Choroid plexus epithelial cell (primary cell): ENCODE data around the gene LSM8.

Experiments used
- DNase-seq: peaks from one replicate; pipeline ENCODE4 v3.0.0-alpha.2; 2010; ENCODE audit warnings: low read depth
- H3K4me3 ChIP-seq: 2 replicates; pipeline ENCODE4 v1.5.1; 2011; ENCODE audit warnings: low read depth, mild to moderate bottlenecking, control low read depth, low read length, moderate library complexity
- CTCF ChIP-seq: conservative IDR thresholded peaks from 2 replicates; pipeline ENCODE4 v1.5.1; 2011; ENCODE audit warnings: low read depth, mild to moderate bottlenecking, control low read depth, inconsistent platforms, low read length, moderate library complexity

Gene LSM8

DNA sequence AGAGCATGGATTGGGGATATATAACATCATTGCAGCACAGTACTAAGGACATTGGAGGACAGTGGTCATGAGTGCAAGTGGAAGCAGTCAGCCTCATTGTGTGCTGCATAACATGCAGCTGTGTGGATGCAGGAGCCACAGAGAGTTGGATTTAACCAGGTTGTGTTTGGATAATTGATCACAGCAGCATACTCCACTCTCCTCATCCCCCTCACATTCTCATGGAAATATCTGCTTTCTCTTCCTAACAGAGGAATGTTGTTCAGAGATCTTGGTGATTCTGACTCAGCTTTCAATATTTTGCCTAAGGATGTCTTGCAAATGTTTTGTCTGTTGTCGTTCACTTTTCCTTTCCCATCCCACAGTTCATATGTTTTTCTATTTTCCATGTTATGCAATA is 31.8 kb upstream of the LSM8 start:
- no peak for TF ChIP-seq CTCF
- no peak overlapping the region for H3K4me3 ChIP-seq
- DNase-seq = peak; percentile 2

- no peak overlapping the region for H3K4me3 ChIP-seq
These were observed 31.3 kb upstream of the LSM8 start for GRCh38 chr7:118152654-118153053.

DNA sequence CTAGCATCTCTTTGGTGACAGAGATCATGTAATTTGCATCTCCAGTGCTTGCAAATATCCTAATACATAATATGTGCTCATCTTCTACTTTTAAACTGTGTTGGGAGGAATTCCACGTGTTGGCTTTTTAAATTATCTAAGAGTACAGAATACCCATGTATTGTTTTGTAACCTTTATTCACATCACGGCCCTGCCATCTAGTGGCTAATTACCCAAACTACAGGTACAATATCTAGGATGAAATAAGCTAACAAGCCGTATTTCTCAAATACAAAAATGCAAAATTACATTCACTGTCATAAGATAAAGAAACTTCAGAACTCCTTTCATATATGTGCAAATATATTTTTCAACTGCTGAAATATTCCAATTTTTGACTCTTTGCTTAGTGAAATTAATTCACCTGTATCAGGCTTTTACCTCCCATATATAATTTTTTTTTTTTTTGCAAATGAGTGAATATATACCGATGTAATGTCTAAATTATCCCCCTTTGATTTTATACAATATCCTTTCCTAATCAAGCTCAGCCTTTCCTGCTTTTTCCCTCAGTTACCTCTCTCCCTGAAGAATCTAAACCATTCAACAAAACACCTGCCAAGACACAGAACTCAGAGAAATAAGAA is 30.3 kb upstream of the LSM8 start:
- H3K4me3 ChIP-seq = no peak overlapping the region
- TF ChIP-seq CTCF = peak; percentile 56
- peak; percentile 61 for DNase-seq

More at GRCh38 chr7:118152654-118153053, 31.3 kb upstream of the LSM8 start:
- TF ChIP-seq CTCF = no peak
- no peak for DNase-seq

DNA sequence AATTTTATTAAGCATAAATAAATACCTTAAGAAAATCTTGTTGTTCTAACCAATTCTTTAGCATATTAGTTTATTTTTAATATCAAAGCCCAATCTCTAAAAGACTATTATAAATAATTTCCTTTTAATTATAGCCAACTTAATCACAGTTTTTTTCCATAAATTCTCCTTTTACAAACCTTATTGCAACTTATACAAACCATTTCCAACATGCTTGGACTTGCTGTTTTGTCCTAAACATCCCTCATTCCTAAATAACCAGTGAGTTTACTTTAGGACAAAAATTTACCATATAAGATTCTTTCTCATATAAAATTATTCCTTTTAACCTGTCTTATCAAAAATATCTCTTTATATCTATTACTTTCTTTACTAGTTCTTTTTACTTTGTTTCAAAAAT is 25.2 kb upstream of the LSM8 start:
- TF ChIP-seq CTCF = no peak
- no peak overlapping the region for H3K4me3 ChIP-seq
- peak; percentile 9 for DNase-seq

DNA sequence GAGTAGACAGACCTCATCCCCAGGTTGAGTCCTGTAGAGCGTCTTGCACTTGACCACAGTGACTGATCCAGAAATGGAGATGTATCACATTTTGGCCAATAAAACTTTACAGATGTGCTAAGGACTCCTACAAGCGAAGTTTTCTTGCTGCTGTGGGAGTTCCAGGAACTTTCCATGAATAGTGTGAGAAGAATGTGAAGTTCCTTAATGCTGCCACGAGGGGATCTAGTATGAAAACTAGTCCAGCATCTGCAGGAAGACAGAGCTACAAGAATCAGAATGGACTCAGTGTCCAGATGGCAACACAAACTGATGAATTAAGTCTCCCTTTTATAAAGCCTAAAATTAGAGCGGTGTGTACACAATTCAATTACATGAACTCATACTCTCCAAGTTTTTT is 14.8 kb upstream of the LSM8 start:
- H3K4me3 ChIP-seq = no peak overlapping the region
- peak; percentile 19 for TF ChIP-seq CTCF
- peak; percentile 32 for DNase-seq

GRCh38 chr7:118175740-118176139 is 8.2 kb upstream of the LSM8 start:
- no peak for DNase-seq
- no peak overlapping the region for H3K4me3 ChIP-seq
- no peak for TF ChIP-seq CTCF

DNA sequence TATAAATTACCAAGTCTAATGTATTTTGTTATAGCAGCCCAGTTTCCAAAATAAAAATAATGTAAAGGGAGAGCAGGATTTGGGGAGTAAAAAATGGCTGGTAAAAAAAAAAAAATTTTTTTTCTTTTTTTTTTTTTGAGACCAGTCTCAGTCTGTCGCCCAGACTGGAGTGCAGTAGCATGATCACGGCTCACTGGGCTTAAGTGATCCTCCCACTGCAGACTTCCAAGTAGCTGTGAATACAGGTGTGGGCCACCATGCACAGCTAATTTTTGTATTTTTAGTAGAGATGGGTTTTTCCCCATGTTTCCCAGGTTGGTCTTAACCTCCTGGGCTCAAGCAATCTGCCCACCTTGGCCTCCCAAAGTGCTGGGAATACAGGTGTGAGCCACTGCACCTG is 4.8 kb upstream of the LSM8 start:
- no peak for DNase-seq
- no peak for TF ChIP-seq CTCF
- no peak overlapping the region for H3K4me3 ChIP-seq
